Smooth muscle cell of trachea (primary cell): ENCODE measurements around the gene HYCC2. TPM values are rescaled to one million over a fixed set of nuclear protein-coding genes. Genes with fewer than 3 reads are reported as not detected.

ENCODE experiments used
- total RNA-seq: library from RNA; depleted of rRNA; stranded (reverse); fragments of >200 nt; gene quantifications from 2 replicates; pipeline ENCODE4 v1.2.1, GENCODE V29; 2014

Gene HYCC2
- total RNA-seq = 8.3 and 12.8 TPM in 2 replicates

GRCh38 chr2:201071479-201072200, at the start of gene HYCC2, which contains the start of gene NDUFB3:
Gene HYCC2, minus strand, starts transcription at chr2:201071671. Its CDS starts 47,662 bp downstream, at chr2:201024009.
Gene NDUFB3, plus strand, starts transcription at chr2:201072001. Its CDS starts 6,882 bp downstream, at chr2:201078883.

GRCh38 chr2:201116115-201116958, 44.9 kb upstream of the HYCC2 start, which contains the start of gene CFLAR:
Gene CFLAR, plus strand, starts transcription at chr2:201116164. Its CDS starts 13,702 bp downstream, at chr2:201129866.

Other genes with a start within 250 kb of the HYCC2 start
- 62.4 and 75.3 TPM in 2 replicates for gene CLK1, start 207.0 kb downstream of the HYCC2 start, total RNA-seq
- 51.9 and 57.6 TPM in 2 replicates for gene PPIL3, start 182.6 kb downstream of the HYCC2 start, total RNA-seq
- 17.2 and 25.2 TPM in 2 replicates for gene NIF3L1, start 182.3 kb downstream of the HYCC2 start, total RNA-seq
- 9.9 and 17.6 TPM in 2 replicates for gene ORC2, start 108.0 kb downstream of the HYCC2 start, total RNA-seq
- gene NDUFB3, start 330 bp upstream of the HYCC2 start, total RNA-seq = 40.9 and 99.6 TPM in 2 replicates
- gene CFLAR, start 44.5 kb upstream of the HYCC2 start, total RNA-seq = 74.6 and 107 TPM in 2 replicates
- 6.1 and 11.6 TPM in 2 replicates for gene CASP10, start 111.5 kb upstream of the HYCC2 start, total RNA-seq
- gene CASP8, start 188.9 kb upstream of the HYCC2 start, total RNA-seq = 22.0 and 37.1 TPM in 2 replicates